GM23248 (cell line): ENCODE results near the gene CHST8.

Experiments used
- EZH2 ChIP-seq: fragments of 200-600 bp; sonication (generic); IDR thresholded peaks from 2 replicates; pipeline ENCODE4 v1.6.1; 2018; ENCODE audit warnings: antibody characterized with exemption, mild to moderate bottlenecking; ENCODE audit not compliant: insufficient read depth, poor library complexity, severe bottlenecking
- EZH2phosphoT487 ChIP-seq: fragments of 200-600 bp; sonication (generic); IDR thresholded peaks from 2 replicates; pipeline ENCODE4 v1.6.1; 2018; ENCODE audit warnings: antibody characterized with exemption, moderate library complexity, mild to moderate bottlenecking, low read depth; ENCODE audit not compliant: insufficient read depth

GRCh38 chr19:33616346-33616745 is 5.4 kb upstream of the CHST8 start:
- TF ChIP-seq EZH2 (no peak), EZH2phosphoT487 (no peak)
